ENCODE results near the gene PTPRD.
"Not testable (repeated sequence)": the region's sequence is repeated elsewhere in the genome, so short reads cannot be mapped to it uniquely, and the experiment has no call there.

PTPRD gene

DNA sequence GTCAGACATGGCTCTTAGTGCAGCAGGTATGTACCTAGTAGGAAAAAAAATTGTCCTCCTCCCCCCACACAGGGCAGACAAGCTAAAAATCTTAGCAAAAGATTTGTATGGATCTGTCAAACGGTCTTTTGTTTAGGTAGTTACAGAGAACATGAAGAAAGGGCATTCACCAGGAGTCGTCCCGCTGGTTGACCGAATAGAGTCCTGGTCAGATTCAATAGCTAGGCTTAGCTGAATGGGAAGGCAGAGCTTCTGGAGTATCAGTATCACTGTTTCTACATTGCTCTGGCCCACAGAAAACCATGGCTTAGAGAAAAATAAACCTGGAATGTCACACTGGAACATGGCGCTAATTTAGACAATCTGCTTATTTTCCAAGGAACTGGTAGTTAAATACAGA is 642.3 kb downstream of the PTPRD start:
- no peak for DNase-seq (ENCODE audit: low read depth in 2 of 2)

DNA sequence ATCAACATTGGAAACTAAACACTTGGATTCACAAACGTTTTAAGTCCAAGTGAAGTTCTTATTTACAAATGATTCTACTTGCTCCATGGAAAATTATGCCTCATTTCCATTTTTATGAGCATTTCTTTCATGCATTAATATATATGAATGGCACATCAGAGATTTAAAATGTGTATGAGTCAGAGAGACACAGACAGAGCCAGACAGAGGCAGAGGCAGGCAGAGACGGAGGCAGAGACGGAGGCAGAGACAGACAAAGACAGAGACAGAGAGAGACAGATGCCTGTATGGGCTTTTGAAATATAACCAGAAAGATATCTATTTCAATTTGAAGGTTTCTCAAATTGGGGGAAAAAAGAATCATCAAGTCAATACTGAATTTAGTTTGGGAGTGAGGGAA is 649.0 kb downstream of the PTPRD start:
- DNase-seq (ENCODE audit: low read depth in 2 of 2): no peak

DNA sequence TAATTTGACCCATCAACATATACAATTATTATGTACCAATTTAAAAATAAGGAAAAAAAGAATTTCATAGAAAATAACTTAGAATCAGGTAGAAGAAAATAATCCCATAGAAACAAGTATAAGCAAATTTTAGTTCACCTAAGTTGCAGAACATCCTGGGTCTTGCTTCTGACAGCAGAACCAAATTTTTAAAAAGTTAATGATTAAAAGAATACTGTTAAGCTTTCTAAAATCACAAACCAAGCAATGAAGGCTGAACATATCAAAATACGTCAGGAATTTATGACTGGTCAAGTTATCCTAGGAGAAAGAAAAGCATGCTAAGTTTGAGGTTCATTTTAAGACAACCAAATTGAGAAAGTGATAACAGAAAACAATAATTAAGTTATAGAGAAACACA is 650.9 kb downstream of the PTPRD start:
- no peak for DNase-seq (ENCODE audit: low read depth in 2 of 2)

DNA sequence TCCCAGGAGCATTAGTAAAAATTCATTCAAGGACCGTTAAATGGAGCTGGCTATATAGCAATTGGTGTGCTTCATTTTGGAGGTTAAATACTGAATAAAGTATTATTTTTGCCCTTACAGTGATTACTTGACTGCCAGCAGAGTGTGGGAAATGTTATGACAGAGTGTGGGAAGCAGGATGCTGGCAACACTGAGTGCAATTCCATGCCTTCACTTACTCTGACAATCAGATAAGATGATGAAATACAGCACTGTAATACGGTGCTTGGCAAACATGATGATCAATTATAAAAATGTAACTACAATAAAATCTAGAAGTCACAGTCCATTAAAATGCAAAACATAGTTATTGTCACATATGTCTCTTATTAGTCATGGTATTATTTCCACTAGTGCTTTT is 651.3 kb downstream of the PTPRD start:
- DNase-seq (ENCODE audit: low read depth in 2 of 2): no peak

DNA sequence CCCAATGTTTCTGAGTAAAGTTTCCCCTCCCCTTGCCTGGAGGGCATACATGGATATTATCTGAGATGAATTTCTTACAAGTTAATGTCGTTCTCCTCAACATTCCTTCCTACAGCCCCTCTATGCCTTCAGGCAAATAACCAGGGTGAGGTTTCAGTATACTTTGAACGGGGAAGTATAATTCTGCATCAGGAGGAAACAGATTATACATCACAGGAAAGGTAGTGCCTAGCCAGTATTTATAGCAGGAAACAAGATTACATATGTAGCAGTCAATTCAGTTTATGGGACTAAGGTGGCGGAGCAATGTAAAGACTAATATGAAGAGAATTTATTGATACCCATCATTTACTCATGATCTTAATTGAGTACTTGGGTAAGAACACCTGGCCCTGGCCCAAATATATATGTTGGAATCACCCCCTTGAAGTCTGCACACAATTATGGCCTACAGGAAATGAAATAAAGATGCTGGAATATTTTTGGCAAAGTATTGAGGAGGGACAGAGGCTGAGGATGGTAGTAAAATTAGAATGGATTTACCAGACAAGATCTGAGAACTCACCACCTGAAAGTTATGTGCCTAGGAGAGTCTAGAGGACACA is 661.1 kb downstream of the PTPRD start:
- no peak for DNase-seq (ENCODE audit: low read depth in 2 of 2)

DNA sequence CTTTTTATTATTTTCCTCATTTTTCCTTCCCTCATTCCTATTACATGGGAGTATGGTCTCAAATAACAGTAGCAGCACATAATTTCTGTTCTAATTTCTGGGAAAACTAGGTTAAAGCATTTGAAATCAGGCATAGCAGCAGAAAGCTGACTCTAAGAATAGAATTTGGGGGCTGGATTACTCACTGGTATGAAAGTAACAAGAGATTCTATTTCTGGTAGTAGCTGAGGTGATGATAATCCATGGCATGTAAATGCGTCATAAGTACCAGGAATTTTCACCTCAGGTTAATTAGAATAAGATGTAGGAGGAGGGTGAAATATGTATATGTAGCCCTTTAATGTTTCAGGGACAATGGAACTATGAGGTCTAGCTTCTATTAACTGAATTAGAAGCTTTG is 662.0 kb downstream of the PTPRD start:
- DNase-seq (ENCODE audit: low read depth in 2 of 2): no peak

DNA sequence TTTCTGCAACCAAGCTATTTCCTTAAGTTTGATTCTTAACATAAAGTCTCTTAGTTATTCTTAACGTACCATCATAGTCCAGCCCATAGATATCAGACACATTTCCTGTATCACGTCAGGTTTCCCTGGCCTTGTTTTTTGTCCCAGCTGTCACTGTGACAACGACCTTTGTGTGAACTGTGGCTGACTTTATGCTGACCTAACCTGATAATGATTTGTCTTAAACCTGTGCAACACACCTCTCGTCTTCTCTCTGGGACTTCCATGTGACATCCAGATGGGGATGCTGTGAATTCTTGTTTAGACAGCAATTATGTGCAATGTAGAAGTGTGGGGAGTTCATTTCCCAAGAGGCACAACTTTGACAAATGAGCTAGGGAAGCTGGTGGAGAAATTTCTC is 662.8 kb downstream of the PTPRD start:
- no peak for DNase-seq (ENCODE audit: low read depth in 2 of 2)

DNA sequence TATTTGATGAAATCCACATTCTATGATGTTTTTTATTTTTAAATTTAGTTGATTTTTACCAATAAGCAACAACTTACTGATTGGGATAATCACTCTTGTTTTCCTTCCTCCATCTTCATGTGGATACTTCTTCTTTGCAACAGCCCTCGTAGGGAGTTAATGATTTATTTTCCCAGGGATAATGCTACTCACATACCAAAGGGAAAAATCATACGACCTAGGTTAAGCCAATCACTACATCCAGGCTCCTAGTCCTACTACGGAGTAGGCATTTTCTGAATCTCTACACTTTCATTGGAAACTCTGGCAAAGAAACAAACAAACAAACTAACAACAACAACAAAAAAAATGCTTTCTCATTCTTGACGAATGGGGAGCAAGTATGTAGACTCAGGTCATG is 663.4 kb downstream of the PTPRD start:
- no peak for DNase-seq (ENCODE audit: low read depth in 2 of 2)

DNA sequence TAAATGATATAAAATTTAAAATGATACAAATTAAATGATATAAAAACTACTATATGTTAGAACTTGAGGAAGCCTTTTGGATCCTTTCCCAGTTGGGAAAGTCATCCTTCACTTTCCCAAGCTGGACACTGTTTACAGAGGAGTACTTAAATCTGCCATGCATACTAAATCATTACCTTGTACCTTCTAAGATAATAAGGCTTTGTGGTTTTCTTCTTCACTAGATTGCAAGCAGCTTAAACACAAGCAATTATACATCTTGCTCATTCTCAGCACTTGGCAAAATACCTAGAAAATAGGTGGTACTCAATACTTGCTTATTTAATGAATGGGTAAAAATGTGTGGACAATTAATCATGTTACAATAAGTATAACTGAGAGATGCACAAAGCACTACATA is 666.8 kb downstream of the PTPRD start:
- DNase-seq (ENCODE audit: low read depth in 2 of 2): no peak

DNA sequence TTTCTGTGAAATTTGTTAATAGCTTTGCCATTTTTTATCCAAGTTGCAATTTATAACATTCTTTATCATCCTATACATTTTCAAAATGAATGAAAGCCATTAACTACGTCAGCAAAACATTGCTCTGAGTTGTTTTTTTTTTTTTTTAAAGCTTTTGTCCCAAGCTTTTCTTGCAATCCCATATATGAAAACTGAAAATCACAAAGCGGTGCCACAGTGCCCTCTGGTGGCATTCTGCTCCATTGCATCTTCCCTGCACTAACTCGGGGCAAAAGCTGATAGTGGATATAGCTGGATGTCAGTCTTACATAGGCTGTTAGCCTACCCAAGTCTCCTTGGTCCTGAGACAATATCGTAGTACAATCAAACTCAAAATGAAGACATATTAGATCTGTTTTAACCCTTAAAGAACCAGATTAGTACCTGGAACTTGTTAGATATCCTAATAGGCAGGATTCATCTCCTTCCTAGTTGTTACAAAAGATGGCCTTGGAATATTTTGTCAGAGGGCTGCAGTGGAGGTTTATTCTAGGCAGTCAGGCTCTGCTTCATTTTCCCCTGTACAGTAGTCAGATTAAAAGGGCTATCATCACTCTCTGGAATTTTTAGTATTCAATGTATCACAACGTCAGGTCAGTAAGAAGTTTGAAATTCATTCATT is 669.9 kb downstream of the PTPRD start:
- DNase-seq (ENCODE audit: low read depth in 2 of 2): peak; percentile 4 to 13

DNA sequence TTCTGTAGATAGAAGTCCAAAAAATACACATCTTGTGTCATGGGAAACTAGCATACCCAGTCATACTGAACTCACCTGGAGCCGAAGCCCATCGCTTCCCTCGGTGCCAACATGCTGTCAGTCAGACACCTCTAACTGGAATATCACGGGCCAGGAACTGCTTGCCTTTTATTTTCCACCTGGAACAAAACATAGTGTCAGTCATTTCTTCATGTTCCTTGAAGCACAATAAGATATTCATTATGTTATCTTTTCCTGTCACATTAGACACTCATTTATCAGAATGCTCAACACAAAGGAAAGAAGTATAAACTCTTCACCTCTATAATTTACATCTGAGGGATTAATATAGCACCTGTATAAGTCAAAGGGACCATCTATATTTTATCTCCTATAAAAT is 674.4 kb downstream of the PTPRD start:
- DNase-seq (ENCODE audit: low read depth in 2 of 2): no peak

DNA sequence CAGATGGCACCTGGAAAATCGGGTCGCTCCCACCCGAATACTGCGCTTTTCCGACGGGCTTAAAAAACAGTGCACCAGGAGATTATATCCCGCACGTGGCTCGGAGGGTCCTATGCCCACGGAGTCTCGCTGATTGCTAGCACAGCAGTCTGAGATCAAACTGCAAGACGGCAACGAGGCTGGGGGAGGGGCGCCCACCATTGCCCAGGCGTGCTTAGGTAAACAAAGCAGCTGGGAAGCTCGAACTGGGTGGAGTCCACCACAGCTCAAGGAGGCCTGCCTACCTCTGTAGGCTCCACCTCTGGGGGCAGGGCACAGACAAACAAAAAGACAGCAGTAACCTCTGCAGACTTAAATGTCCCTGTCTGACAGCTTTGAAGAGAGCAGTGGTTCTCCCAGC is 681.3 kb downstream of the PTPRD start:
- DNase-seq (ENCODE audit: low read depth in 2 of 2): not testable (repeated sequence)

DNA sequence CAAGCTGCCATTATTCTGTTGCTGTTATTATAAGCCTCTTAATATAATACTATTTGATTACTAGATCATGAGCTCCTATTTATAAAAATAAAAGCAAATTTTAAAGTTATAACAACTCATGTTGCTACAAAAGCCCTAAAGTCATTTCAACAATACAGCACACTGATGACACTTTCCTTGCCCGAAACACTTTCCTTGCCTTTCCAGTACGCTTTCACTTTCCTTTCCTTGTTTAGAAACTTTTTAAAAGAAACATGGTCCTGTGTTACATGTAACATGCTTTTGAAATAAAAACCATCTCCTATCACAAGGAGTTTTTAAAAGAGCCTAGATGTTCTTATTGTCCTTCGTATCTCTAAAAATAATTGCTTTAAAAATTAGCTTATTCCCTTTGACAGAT is 688.4 kb downstream of the PTPRD start:
- DNase-seq (ENCODE audit: low read depth in 2 of 2): no peak

DNA sequence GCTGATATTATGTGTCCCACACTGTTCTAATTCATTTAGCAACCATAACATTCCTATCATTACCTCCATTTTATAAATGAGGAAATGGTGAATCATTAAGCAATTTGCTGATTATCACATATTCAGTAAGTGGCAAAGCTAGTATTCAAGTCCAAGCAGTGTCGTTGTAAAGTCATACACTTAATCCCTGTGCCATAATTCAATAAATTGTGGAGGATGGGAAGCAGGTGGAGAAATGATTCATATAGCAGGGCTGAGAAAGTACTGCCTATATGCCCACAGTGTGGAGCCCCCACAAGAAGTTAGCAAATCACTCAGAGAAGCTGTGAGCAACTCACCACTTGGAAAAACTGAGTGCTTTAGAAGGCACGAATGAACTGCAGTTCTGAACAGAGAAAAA is 691.0 kb downstream of the PTPRD start:
- no peak for DNase-seq (ENCODE audit: low read depth in 2 of 2)

DNA sequence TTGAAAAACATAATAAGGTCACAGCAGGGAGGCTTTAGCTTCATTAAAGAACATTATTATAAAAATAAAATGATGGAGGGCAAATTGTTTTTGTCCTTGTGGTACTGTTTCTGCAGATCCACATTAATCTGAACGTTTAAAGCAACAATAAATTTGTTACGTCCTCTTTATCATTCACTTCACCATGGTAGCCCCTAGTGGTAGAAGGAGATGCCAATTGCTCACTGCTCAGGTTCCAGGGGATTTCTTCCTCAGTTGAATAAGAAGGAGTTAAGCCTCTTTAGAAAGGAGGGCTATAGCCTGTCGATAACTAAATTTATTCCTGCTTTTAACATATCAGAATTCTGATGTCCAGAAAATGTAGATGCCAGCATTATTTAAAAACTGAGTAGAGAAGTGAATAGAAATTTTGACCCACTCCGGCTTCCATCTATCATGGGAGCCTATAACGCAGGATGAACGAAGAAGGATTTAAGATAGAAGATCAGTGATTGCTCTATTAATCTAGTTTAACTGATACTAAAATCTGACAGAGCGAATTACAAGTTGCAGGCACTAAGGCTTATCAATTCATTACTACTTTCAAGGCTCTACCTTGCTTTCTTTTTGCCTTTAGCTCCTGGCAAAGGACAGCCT is 692.3 kb downstream of the PTPRD start:
- no peak for DNase-seq (ENCODE audit: low read depth in 2 of 2)

DNA sequence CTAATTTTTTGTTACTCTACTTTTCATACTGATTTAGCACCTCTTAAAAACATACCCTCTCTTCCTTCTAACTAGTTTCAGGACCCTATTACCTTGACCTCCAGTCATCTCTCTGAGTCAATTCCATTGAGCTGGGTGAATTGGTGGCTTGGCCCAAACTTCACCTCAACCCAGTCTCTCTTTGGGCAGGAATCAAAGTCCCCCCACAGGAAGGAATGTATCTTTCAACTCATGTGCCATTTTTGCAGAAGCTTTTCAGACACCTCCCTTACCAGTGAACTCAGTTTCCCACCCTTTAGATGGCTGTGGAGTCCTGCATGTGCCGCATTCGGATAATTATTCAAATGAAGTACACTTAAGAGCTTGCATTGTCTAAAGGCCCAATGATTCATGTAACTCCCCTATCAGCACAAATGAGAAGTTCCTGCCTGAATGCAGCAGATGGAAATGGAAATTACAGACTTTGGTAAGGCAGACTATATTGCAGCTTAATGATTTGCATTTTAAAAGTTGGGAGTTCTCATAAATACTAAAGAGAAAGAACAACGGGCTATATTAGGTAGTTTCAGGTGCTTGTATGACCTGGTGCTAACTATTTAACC is 693.5 kb downstream of the PTPRD start:
- no peak for DNase-seq (ENCODE audit: low read depth in 2 of 2)

DNA sequence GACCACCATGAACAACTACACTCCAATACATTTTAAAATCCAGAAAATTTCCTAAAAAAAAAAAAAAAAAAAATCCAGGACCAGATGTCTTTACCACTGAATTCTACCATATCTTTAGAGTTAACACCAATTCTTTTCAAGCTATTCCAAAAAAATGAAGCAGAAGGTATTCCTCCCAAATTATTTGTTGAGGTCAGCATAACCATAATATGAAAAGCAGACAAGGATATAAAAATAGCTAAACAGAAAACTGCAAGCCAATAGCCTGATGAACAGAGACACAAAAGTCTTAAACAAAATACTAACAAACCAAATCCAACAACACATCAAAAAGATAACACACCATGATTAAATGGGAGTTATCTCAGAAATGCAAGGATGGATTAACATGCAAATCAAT is 695.4 kb downstream of the PTPRD start:
- no peak for DNase-seq (ENCODE audit: low read depth in 2 of 2)

DNA sequence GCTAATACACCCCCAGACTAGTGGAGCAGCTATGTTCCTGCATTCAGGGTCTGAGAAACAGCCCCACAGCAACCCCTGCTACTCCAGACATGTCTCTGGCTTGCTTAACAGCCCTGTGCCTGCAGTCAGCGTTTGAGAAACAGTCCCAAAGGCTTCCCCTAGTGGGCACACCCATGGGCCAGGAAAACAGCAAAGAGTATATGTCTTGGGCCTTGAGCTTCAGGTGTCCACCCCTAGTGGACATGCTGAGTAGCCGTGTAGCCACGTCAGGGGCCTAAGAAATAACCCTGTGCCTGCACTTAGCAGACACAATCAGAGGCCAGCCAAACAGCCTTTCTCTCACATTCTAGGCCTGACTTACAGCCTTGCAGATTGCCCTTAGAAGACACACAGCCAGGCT is 698.6 kb downstream of the PTPRD start:
- DNase-seq (ENCODE audit: low read depth in 2 of 2): no peak

DNA sequence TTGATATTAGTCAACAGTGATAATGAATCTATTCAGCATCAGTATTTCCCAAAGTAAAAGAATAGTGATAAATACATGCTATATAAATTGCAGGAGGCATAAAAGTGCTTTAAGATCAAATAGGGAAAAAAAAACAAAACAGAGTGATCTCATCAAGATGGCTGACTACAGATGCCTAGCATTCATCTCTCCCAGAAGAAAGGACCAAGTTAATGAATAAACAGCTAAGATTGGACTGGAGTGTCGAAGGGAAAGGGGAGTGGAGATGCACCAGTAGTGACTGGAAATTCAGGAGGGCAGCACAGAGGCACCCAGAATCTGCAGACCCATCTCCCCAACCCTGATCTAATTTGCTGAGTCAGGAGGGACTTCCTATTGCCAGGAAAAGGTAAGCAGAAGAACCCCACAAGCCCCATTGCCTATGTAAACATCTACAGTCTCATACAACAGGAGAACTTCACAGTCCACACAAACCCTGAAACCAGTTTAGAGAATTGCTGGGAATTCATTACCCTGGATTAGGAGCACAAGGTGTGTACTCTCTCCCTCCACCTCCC is 699.4 kb downstream of the PTPRD start:
- DNase-seq (ENCODE audit: low read depth in 2 of 2): no peak

DNA sequence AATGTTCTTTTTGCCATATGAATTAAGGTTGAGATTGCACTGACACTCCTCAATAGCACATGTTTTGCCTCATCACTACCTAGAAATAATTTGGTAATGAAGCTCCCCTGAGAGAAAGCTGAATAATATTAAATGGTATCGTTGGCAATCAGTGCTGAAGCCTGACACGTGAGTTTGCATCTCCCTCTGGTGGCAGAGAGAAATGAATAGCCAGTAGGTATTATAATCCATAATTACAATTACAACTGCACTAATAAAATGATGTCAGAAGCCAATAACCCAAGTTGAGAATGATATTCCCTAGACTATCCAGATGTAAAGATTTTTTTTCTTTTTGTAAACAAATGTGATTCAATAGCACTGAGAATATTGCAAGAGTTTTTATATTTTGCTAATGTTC is 700.3 kb downstream of the PTPRD start:
- DNase-seq (ENCODE audit: low read depth in 2 of 2): no peak

DNA sequence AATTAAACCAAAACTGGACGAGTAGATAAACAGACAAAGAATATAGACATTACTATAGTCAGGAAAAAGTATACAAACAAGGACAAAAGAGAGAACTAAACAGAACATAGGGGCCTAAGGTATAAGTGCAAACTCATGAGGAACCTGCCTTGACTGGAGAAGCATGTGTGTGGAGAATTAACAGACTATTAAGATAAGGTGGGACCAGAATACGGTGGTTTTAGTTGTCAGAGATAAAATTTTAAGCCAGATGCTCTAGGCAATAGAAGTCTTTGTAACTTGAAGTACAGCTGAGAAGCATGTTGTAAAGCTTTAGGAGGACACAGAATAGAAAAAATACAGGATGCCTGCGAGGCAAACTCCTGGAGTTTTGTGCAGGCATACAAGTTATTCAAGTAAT is 707.1 kb downstream of the PTPRD start:
- DNase-seq (ENCODE audit: low read depth in 2 of 2): no peak

DNA sequence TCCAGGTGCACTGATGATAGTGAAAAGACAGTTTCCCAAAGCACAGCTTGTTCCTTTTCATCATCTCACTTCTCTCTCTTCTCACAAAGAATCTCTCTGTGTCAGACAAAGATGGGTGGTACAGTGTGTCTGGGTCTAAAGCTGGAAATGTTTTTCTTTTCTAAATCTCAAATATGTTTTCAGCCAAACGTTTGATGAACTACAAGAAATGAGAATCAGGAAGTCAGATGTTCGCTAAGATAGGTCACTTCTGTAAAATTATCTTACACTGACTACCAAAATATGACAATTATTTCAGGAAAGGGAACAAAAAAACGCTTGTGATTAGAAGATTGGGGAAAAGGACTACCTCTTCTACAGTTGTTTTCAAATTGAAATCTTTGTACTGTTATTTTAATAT is 708.8 kb downstream of the PTPRD start:
- DNase-seq (ENCODE audit: low read depth in 2 of 2): no peak

DNA sequence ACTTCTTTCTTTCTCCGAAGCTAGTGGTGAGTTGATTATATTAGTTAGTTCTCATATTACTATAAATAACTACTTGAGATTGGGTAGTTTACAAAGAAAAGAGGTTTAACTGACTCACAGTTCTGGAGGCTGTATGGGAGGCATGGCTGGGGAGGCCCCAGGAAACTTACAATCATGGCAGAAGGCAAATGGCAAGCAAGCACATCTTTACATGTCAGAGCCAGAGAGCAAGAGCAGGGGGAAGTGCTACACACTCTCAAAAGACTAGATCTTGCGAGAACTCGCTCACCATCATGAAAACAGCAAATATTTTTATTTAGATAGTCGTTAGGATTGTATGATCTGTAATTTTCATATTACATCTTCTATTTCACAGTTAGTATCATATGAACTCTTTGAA is 711.2 kb downstream of the PTPRD start:
- no peak for DNase-seq (ENCODE audit: low read depth in 2 of 2)
